Astrocyte (in vitro differentiated cells and primary cell): ENCODE results near the gene USP13.

Experiments used
- CTCF ChIP-seq: IDR thresholded peaks from 2 replicates; pipeline ENCODE4 v1.5.1; 2011; ENCODE audit warnings: low read depth, mild to moderate bottlenecking, inconsistent platforms, low read length, moderate library complexity; ENCODE audit not compliant: insufficient read depth
- EZH2 ChIP-seq: IDR thresholded peaks from 2 replicates; pipeline ENCODE4 v1.6.1; 2012; ENCODE audit warnings: mild to moderate bottlenecking, low read length, inconsistent platforms; ENCODE audit not compliant: insufficient read depth

GRCh38 chr3:179677884-179678283 is 25.0 kb downstream of the USP13 start:
- TF ChIP-seq CTCF: no peak
- TF ChIP-seq EZH2: no peak
